GM18867 (cell line): Measurements from ENCODE around the gene GMCL1.

Source experiments
- ATAC-seq: cut with Tn5 transposase; IDR thresholded peaks from one replicate; pipeline ENCODE4 v1.9.1; 2021; ENCODE audit warnings: mild to moderate bottlenecking, moderate library complexity; ENCODE audit not compliant: unreplicated experiment

Gene GMCL1

GRCh38 chr2:69923116-69923515 is 93.7 kb downstream of the GMCL1 start:
- no peak for ATAC-seq

GRCh38 chr2:69926849-69927515 is 97.5 kb downstream of the GMCL1 start:
- ATAC-seq = no peak
